Measurements from ENCODE around the gene NCAPD2.
"Not testable (repeated sequence)": the region's sequence is repeated elsewhere in the genome, so short reads cannot be mapped to it uniquely, and the experiment has no call there.

Gene NCAPD2

DNA sequence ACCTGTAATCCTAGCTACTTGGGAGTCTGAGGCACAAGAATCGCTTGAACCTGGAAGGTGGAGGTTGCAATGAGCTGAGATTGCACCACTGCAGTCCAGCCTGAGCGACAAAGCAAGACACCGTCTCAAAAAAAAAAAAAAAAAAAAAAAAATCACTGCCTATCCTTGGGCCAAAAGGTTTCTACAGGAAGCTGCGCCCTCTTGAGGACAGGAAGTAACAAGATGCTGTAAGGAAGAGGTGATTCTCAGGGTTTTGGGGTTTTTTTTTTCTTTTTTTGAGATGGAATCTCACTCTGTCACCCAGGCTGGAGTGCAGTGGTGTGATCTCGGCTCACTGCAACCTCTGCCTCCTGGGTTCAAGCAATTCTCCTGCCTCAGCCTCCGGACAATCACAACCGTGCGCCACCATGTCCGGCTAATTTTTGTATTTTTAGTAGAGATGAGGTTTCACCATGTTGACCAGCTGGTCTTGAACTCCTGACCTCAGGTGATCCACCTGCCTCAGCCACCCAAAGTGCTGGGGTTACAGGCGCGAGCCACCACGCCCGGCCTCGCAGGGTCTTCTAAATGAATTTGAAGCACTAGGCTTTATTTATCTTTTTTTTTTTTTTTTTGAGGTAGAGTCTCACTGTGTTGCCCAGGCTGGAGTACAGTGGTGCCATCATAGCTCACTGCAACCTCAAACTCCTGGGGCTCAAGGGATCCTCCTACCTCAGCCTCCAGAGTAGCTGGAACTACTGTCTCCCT lies 64.3 kb downstream of the NCAPD2 start:
- not testable (repeated sequence) for H3K4me3 ChIP-seq (replicated peaks; ENCODE audit: low read depth, low read length)
- peak; percentile 76 for DNase-seq (ENCODE audit: low read depth)
- TF ChIP-seq, protein P1, sequence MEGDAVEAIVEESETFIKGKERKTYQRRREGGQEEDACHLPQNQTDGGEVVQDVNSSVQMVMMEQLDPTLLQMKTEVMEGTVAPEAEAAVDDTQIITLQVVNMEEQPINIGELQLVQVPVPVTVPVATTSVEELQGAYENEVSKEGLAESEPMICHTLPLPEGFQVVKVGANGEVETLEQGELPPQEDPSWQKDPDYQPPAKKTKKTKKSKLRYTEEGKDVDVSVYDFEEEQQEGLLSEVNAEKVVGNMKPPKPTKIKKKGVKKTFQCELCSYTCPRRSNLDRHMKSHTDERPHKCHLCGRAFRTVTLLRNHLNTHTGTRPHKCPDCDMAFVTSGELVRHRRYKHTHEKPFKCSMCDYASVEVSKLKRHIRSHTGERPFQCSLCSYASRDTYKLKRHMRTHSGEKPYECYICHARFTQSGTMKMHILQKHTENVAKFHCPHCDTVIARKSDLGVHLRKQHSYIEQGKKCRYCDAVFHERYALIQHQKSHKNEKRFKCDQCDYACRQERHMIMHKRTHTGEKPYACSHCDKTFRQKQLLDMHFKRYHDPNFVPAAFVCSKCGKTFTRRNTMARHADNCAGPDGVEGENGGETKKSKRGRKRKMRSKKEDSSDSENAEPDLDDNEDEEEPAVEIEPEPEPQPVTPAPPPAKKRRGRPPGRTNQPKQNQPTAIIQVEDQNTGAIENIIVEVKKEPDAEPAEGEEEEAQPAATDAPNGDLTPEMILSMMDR (IDR thresholded peaks at IDR 0.05; ENCODE audit: low read length, missing control alignments), result peak; percentile 58

DNA sequence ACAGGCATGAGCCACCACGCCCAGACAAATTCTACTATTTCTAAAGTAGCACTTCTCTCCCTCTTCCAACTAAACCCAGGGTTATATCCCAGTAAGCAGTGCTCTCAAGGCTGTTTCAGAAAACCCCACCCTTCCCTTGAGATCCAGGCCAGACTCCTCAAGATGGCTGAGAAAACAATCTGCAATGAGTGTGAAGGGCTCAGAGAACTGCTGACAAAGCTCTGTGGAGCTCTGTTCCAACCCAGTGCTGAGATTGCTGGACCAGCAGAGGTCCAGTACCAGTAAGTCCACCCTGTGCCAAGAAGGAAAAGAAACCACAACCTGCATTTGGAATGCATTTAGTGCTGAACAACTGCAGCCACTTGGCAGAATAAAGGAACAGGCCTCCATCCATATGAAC lies 65.6 kb downstream of the NCAPD2 start:
- H3K4me3 ChIP-seq (replicated peaks; ENCODE audit: low read depth, low read length), result no peak overlapping the region
- no peak for DNase-seq (ENCODE audit: low read depth)
- TF ChIP-seq, protein P1 (IDR thresholded peaks at IDR 0.05; ENCODE audit: low read length, missing control alignments), result no peak

DNA sequence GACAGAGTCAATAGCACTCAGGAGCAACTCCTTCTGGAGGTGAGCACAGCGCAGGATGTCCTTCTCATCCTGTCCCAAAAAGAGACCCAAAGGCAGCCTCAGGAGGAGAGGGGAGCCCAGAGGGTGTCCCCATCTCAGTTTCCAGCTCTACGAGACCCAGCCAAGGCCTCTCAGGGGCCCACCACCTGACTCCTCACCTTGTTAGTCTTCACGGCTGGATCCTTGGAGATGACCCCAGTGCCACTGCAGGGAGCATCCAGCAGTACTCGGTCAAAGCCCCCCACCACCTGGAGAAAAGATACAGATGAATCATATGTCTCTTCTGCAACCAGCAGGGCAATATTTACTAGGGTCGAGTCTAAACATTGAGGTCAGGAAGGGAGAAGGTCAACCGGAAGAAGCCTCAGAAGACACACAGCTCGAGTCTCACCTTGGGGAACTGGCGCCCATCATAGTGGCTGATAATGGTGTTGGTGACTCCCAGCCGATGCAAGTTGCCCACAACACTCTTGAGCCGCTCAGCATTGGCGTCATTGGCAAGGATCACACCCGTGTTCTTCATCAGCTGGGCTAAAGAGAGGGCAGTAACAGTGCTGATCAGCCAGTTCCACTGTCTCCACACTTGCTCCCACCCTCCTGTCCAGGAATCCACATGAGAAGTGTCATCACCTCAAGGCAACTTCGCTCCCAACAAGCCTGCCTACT lies 66.8 kb downstream of the NCAPD2 start:
- TF ChIP-seq, protein P1 (IDR thresholded peaks at IDR 0.05; ENCODE audit: low read length, missing control alignments), result no peak
- H3K4me3 ChIP-seq (replicated peaks; ENCODE audit: low read depth, low read length), result no peak overlapping the region
- DNase-seq (ENCODE audit: low read depth), result no peak

DNA sequence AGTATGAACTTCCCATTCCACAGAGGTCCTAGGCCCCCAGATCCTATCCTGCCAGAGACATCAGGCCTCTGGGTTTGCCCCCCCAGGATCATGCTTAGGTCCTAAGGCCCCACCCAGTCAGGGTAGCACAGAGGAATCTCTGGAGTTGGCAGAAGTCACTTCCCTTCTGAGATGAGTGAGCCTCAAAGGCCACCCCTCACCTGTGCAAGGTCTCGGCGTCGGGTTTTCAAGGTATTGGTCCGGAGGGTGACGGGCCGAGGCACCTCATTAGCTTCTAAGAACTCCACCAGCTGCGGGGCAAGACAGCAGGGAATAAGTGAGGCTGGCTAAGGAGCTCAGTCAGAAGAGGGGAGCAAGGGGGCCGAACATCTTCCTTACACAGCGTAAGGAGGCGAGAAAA lies 69.0 kb downstream of the NCAPD2 start:
- no peak overlapping the region for H3K4me3 ChIP-seq (replicated peaks; ENCODE audit: low read depth, low read length)
- no peak for DNase-seq (ENCODE audit: low read depth)
- TF ChIP-seq, protein P1 (IDR thresholded peaks at IDR 0.05; ENCODE audit: low read length, missing control alignments), result no peak

DNA sequence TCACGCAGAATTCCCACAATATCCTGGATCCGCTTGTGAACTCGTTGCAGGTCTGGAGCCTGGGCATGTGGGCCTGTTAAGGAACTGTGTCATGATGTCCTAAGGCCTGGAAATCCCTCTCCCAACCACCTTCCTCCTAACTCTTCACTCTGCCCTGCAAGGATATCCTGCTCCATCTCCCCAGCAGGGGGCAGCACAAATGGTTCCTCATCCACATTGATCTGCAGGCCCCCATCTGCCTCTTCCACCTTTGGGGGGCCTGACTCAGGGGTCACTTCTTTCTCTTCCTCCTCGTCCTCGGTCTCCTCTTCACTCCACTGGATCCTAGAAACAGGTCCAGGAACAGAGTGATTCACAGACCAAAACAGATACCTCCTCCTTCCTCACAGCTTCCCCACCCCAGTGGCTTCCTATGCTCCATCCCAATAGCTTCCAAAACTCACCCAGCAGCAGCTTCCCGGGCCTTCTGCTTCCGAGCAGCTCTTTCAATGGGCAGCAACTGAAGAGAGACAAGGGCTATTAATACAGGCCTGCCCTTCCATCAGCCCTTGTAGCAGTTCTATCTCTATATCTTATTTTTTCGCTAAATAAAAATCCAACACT lies 69.6 kb downstream of the NCAPD2 start:
- peak; percentile 60 for DNase-seq (ENCODE audit: low read depth)
- H3K4me3 ChIP-seq (replicated peaks; ENCODE audit: low read depth, low read length), result no peak overlapping the region
- TF ChIP-seq, protein P1 (IDR thresholded peaks at IDR 0.05; ENCODE audit: low read length, missing control alignments), result peak; percentile 83

DNA sequence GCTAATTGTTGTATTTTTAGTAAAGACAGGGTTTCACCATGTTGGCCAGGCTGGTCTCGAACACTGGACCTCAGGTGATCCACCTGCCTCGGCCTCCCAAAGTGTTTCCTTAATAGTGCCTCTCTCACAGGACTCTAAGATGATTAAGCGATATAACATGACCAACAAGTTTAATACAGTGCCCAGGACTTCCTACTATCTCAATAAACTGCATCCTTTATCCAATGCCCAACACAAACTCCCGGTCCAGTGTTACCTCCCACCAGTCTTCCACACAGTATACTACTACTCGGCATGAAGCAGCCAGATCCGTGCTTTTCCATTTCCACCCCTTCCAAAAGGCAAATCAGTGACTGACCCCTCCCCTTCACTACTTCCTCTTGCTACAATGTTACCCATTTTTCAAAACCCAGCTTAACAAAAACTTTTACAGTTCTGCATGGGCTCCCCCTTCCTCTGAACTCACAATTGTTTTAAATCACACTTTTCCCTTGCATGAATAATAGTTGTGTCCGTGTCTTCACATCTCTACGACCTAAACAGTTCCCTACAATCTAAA lies 73.3 kb downstream of the NCAPD2 start:
- peak; percentile 10 for DNase-seq (ENCODE audit: low read depth)
- TF ChIP-seq, protein P1 (IDR thresholded peaks at IDR 0.05; ENCODE audit: low read length, missing control alignments), result no peak
- H3K4me3 ChIP-seq (replicated peaks; ENCODE audit: low read depth, low read length), result peak overlapping the region; percentile 82
